ENCODE measurements around the gene HDAC7.

DNA sequence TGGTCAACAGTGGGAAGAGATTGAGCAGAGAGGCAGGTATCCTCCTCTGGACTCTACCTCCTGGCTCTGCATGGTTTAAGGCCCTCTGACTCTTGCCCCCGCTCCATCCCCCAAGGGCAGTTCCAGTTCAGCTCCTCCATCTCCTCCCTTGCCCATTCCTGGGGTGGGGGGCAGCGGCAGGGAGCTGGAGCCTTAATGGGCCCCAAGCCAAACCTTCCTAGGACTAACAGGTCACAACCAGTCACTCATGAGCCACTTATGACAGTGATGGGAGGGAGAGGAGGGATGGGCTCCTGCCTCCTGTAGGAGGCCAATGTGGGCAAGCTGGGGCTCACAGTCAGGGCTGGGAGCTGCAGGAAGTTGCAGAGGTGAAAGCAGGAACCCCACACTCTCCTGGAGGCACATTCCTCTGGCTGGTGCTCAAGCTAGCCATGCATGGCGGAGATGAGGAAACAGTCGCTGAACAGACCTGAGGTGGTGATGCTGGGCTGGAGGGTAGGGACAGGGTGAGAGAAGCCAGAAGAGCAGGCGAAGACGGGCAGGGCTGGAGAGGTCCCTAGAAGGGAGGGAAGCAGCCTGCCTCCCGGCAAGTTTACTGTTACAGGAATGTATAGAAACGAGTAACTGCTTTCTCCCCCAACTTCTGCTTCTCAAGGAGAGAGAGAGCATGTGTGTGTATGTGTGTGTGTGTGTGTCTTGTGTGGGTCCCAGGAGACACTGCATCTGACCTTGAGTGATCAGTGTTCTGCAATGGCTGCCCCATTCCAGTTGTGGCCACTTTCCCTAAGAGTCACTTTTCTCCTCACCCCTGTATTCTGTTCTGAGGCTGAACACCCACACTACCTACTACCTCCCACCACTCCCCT is 56.0 kb downstream of the HDAC7 start:
- no peak for TF ChIP-seq EZH2phosphoT487 (IDR thresholded peaks at IDR 0.05; ENCODE audit: borderline replicate concordance)
- TF ChIP-seq, protein P1, sequence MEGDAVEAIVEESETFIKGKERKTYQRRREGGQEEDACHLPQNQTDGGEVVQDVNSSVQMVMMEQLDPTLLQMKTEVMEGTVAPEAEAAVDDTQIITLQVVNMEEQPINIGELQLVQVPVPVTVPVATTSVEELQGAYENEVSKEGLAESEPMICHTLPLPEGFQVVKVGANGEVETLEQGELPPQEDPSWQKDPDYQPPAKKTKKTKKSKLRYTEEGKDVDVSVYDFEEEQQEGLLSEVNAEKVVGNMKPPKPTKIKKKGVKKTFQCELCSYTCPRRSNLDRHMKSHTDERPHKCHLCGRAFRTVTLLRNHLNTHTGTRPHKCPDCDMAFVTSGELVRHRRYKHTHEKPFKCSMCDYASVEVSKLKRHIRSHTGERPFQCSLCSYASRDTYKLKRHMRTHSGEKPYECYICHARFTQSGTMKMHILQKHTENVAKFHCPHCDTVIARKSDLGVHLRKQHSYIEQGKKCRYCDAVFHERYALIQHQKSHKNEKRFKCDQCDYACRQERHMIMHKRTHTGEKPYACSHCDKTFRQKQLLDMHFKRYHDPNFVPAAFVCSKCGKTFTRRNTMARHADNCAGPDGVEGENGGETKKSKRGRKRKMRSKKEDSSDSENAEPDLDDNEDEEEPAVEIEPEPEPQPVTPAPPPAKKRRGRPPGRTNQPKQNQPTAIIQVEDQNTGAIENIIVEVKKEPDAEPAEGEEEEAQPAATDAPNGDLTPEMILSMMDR (conservative IDR thresholded peaks at IDR 0.05; ENCODE audit: low read length), result no peak
